Fibroblast of lung (primary cell): Measurements from ENCODE around the gene VIPR2.

ENCODE experiments used
- CTCF ChIP-seq, 2 donors: IDR thresholded peaks in 1 of 2; conservative IDR thresholded peaks in 1 of 2; 1 replicate in 1 of 2; 2 replicates in 1 of 2; pipeline ENCODE4 v1.5.1; 2011 to 2012; ENCODE audit warnings: low read length in 2 of 2, control low read depth in 1 of 2, inconsistent platforms in 1 of 2, low read depth in 1 of 2, mild to moderate bottlenecking in 1 of 2
- EZH2 ChIP-seq: IDR thresholded peaks from 2 replicates; pipeline ENCODE4 v1.5.1; 2012; ENCODE audit warnings: low read length, control low read depth, mild to moderate bottlenecking; ENCODE audit errors: missing control alignments

- TF ChIP-seq CTCF (conservative IDR thresholded peaks at IDR 0.05 in 1 of 2, IDR thresholded peaks at IDR 0.05 in 1 of 2; ENCODE audit: low read depth in 1 of 2, low read length in 2 of 2), result no peak
- no peak for TF ChIP-seq EZH2
Observed at GRCh38 chr7:159088016-159088865, 56.4 kb downstream of the VIPR2 start.
